GM12864 (cell line): ENCODE measurements around the gene KCTD11.
"Not testable (repeated sequence)": the region's sequence is repeated elsewhere in the genome, so short reads cannot be mapped to it uniquely, and the experiment has no call there.

ENCODE experiments used
- DNase-seq: peaks from one replicate; pipeline ENCODE4 v3.0.0-alpha.2; 2011; ENCODE audit warnings: low read depth
- H3K4me3 ChIP-seq: 2 replicates; pipeline ENCODE4 v1.5.1; 2011; ENCODE audit warnings: mild to moderate bottlenecking, low read depth, low read length, control low read depth
- TF ChIP-seq, protein P1 (sequence below): IDR thresholded peaks from 2 replicates; pipeline ENCODE4 v1.5.1; 2011; ENCODE audit warnings: low read depth, mild to moderate bottlenecking, moderate library complexity, low read length, control low read depth, inconsistent platforms; ENCODE audit errors: missing control alignments

The KCTD11 gene

DNA sequence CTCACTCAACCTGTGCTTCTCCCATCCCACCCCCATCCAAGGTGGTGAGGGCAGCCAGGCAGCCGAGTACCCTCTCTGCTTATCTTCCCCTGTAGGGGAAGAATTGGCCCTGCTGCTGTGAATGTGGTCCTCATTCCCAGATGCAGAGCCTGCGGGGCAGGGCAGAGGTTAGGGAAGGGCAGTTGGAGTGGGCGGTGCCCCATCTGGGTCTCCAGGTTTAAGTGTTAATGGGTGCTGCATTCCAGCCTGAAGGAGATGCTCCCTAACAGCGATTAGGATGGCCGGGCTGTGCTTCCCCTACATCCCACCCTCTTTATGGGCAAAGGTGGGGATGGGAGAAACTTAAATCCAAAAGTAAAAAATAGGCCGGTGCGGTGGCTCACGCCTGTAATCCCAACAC, 15.1 kb downstream of the KCTD11 start:
- TF ChIP-seq, protein P1, sequence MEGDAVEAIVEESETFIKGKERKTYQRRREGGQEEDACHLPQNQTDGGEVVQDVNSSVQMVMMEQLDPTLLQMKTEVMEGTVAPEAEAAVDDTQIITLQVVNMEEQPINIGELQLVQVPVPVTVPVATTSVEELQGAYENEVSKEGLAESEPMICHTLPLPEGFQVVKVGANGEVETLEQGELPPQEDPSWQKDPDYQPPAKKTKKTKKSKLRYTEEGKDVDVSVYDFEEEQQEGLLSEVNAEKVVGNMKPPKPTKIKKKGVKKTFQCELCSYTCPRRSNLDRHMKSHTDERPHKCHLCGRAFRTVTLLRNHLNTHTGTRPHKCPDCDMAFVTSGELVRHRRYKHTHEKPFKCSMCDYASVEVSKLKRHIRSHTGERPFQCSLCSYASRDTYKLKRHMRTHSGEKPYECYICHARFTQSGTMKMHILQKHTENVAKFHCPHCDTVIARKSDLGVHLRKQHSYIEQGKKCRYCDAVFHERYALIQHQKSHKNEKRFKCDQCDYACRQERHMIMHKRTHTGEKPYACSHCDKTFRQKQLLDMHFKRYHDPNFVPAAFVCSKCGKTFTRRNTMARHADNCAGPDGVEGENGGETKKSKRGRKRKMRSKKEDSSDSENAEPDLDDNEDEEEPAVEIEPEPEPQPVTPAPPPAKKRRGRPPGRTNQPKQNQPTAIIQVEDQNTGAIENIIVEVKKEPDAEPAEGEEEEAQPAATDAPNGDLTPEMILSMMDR = no peak
- DNase-seq = no peak
- H3K4me3 ChIP-seq = no peak overlapping the region

DNA sequence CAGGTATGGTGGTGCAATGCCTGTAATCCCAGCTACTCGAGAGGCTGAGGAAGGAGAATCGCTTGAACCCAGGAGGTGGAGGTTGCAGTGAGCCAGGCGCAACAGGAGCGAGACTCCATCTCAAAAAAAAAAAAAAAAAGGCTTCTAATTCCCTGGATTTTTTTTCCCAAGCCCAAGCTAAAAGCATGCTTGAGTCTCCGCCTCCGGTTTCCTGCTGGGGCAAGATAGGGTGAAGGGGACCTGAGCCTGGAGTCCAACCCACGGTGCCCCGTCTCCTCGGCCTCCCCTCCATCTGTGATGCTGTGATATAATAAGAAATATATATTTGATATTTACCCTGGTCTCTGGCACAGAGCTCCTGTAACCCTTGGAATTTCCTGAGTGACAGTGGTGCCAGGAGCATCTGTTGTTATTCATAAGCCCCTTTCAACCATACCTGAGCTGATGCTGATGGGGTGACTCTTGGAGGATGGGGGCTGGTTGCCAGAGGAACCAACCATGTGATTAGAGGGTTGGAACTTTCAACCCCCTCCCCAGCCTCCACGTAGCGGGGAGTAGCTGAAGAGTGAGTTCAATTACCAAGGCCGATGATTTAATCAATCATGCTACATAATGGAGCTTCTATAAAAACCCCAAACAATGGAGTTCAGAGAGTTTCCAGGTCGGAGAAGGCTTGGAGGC, 16.1 kb downstream of the KCTD11 start:
- H3K4me3 ChIP-seq = no peak overlapping the region
- DNase-seq = no peak
- TF ChIP-seq, protein P1 = no peak

DNA sequence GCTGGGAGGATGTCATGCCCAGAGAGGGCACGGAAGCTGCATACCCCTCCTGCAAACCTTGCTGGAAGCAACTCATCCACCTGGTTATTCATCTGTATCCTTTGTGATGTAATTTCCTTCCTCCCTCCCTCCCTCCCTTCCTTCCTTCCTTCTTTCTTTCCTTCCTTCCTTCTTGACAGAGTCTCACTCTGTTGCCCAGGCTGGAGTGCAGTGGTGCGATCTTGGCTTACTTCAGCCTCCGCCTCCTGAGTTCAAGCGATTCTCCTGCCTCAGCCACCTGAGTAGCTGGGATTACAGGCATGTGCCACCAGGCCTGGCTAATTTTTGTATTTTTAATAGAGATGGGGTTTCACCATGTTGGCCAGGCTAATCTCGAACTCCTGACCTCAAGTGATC, 16.6 kb downstream of the KCTD11 start:
- not testable (repeated sequence) for H3K4me3 ChIP-seq, DNase-seq

DNA sequence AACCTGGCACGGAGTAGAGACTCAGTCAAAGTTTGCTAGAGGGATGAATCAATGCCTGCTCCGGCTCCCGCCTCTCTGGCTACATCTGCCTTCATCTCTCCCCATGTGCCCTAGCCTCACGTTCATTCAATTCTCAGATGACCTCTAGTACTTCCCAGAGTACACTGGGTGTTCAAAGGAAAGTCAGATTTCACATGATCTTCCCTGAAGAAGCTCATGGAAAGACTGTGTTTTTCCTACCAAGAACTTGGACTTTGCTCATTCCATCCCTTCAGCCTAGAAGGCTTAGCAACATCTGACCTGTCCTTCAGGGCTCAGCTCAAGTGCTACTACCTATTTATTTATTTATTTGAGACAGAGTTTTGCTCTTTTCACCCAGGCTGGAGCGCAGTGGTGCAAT, 17.9 kb downstream of the KCTD11 start:
- no peak overlapping the region for H3K4me3 ChIP-seq
- TF ChIP-seq, protein P1 = no peak
- DNase-seq = no peak

DNA sequence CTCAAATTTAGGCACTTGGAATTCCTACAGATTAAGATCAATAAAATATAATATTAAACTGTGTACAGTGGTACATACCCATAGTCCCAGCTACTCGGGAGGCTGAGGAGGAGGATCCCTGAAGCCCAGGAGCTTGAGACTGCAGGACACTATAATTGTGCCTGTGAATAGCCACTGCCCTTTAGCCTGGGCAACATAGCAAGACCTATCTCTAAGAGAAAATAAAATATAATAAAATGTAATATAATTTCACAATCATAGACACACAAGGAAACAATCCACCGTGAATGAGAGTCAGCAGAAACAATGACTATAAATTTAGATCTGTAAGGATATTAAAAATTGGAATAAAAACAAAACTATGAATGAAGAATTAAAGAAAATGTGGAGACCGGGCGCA, 18.9 kb downstream of the KCTD11 start:
- no peak overlapping the region for H3K4me3 ChIP-seq
- TF ChIP-seq, protein P1 = no peak
- no peak for DNase-seq

DNA sequence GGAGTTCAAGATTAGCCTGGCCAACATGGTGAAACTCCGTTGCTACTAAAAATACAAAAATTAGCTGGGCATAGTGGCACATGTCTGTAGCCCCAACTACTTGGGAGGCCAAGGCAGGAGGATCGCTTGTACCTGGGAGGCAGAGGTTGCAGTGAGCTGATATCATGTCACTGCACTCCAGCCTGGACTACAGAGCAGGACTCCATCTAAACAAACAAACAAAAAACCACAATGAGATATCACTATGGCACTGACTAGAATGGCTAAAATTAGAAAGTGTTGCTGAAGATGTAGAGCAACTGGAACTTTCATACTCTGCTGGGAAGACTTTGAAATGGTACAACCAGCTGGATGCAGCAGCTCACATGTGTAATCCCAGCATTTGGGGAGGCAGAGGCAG, 22.4 kb downstream of the KCTD11 start:
- no peak for DNase-seq
- H3K4me3 ChIP-seq = no peak overlapping the region
- TF ChIP-seq, protein P1 = no peak

DNA sequence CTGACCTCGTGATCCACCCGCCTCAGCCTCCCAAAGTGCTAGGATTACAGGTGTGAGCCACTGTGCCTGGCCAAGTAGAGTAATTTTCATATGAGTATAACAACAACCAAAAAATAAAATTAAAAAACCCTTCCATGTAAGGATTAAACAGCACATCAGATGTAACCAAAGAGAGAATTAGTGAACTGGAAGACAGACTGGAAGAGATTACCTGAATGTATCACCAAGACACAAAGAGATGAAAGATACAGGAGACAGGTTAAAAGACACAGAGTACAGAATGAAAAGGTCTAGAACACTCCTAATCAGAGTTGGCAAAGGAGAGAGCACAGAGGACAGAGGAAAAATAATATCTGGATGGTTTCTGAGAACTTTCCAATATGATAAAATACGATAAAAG, 27.2 kb downstream of the KCTD11 start:
- no peak for DNase-seq
- TF ChIP-seq, protein P1 = no peak
- no peak overlapping the region for H3K4me3 ChIP-seq
